ENCODE measurements around the gene KCNJ9. TPM values are rescaled to one million over a fixed set of nuclear protein-coding genes. Genes with fewer than 3 reads are reported as not detected.

Gene KCNJ9
- total and polyA plus RNA-seq, 8 donors = 0.04 to 0.10 (median 0.08) TPM; not detected in 5

Other genes with a start within 250 kb of the KCNJ9 start
- gene VSIG8, start 218.9 kb upstream of the KCNJ9 start, total RNA-seq = not detected
- under 1 TPM in 2 of 6 donors, not detected in 4; 0.10 to 0.14 TPM for gene VSIG8, start 218.9 kb upstream of the KCNJ9 start, polyA plus RNA-seq (ENCODE audit: insufficient read length in 6 of 6)
- 1 to 10 TPM; 1.1 to 4.7 TPM for gene CFAP45, start 181.4 kb upstream of the KCNJ9 start, total RNA-seq
- 10 to 100 TPM in 1 of 6 donors, 1 to 10 TPM in 5; 2.6 to 12.4 (median 8.2) TPM for gene CFAP45, start 181.4 kb upstream of the KCNJ9 start, polyA plus RNA-seq (ENCODE audit: insufficient read length in 6 of 6)
- 100 to 1,000 TPM; 565 to 617 TPM for gene TAGLN2, start 156.0 kb upstream of the KCNJ9 start, total RNA-seq
- 100 to 1,000 TPM; 301 to 479 (median 330) TPM for gene TAGLN2, start 156.0 kb upstream of the KCNJ9 start, polyA plus RNA-seq (ENCODE audit: insufficient read length in 6 of 6)
- gene IGSF9, start 135.9 kb upstream of the KCNJ9 start, total RNA-seq = 1 to 10 TPM; 2.8 to 3.0 TPM
- gene IGSF9, start 135.9 kb upstream of the KCNJ9 start, polyA plus RNA-seq (ENCODE audit: insufficient read length in 6 of 6) = 10 to 100 TPM; 12.2 to 16.9 (median 14.6) TPM
- not detected for gene SLAMF9, start 127.3 kb upstream of the KCNJ9 start, total RNA-seq
- not detected for gene SLAMF9, start 127.3 kb upstream of the KCNJ9 start, polyA plus RNA-seq (ENCODE audit: insufficient read length in 6 of 6)
- 1 to 10 TPM; 7.0 to 9.5 TPM for gene PIGM, start 49.5 kb upstream of the KCNJ9 start, total RNA-seq
- gene PIGM, start 49.5 kb upstream of the KCNJ9 start, polyA plus RNA-seq (ENCODE audit: insufficient read length in 6 of 6) = 10 to 100 TPM; 11.6 to 13.2 (median 12.6) TPM
- under 1 TPM in 1 of 2 donors, not detected in 1; 0.58 TPM for gene KCNJ10, start 11.4 kb upstream of the KCNJ9 start, total RNA-seq
- gene KCNJ10, start 11.4 kb upstream of the KCNJ9 start, polyA plus RNA-seq (ENCODE audit: insufficient read length in 6 of 6) = under 1 TPM; 0.27 to 0.72 (median 0.50) TPM
- gene IGSF8, start 17.1 kb downstream of the KCNJ9 start, total RNA-seq = 10 to 100 TPM; 27.5 to 38.3 TPM
- gene IGSF8, start 17.1 kb downstream of the KCNJ9 start, polyA plus RNA-seq (ENCODE audit: insufficient read length in 6 of 6) = 10 to 100 TPM; 28.3 to 33.7 (median 31.7) TPM
- 1 to 10 TPM; 2.8 to 5.0 TPM for gene ATP1A2, start 34.2 kb downstream of the KCNJ9 start, total RNA-seq
- gene ATP1A2, start 34.2 kb downstream of the KCNJ9 start, polyA plus RNA-seq (ENCODE audit: insufficient read length in 6 of 6) = 10 to 100 TPM in 4 of 6 donors, 1 to 10 TPM in 2; 7.7 to 15.9 (median 12.4) TPM
- not detected for gene ATP1A4, start 70.1 kb downstream of the KCNJ9 start, total RNA-seq
- gene ATP1A4, start 70.1 kb downstream of the KCNJ9 start, polyA plus RNA-seq (ENCODE audit: insufficient read length in 6 of 6) = under 1 TPM; 0.10 to 0.26 (median 0.17) TPM
- under 1 TPM; 0.17 to 0.29 TPM for gene CASQ1, start 109.0 kb downstream of the KCNJ9 start, total RNA-seq
- gene CASQ1, start 109.0 kb downstream of the KCNJ9 start, polyA plus RNA-seq (ENCODE audit: insufficient read length in 6 of 6) = under 1 TPM in 5 of 6 donors, not detected in 1; 0.20 to 0.71 (median 0.41) TPM
- gene PEA15, start 123.8 kb downstream of the KCNJ9 start, total RNA-seq = 100 to 1,000 TPM; 175 to 178 TPM
- 100 to 1,000 TPM; 131 to 149 (median 141) TPM for gene PEA15, start 123.8 kb downstream of the KCNJ9 start, polyA plus RNA-seq (ENCODE audit: insufficient read length in 6 of 6)
- 10 to 100 TPM; 93.9 to 99.3 TPM for gene DCAF8, start 181.0 kb downstream of the KCNJ9 start, total RNA-seq
- gene DCAF8, start 181.0 kb downstream of the KCNJ9 start, polyA plus RNA-seq (ENCODE audit: insufficient read length in 6 of 6) = 100 to 1,000 TPM; 166 to 235 (median 207) TPM
- gene PEX19, start 203.6 kb downstream of the KCNJ9 start, total RNA-seq = 10 to 100 TPM; 42.9 to 57.1 TPM
- gene PEX19, start 203.6 kb downstream of the KCNJ9 start, polyA plus RNA-seq (ENCODE audit: insufficient read length in 6 of 6) = 10 to 100 TPM; 67.0 to 76.0 (median 72.6) TPM

All from left lung (tissue), 8 donors.